GM12878 (cell line): ENCODE data around the gene CD82.

Source experiments
- CTCF ChIP-seq, 3 experiments: IDR thresholded peaks in 2 of 3; conservative IDR thresholded peaks in 1 of 3; 2 replicates each; pipeline ENCODE4 v1.5.1; 2011; ENCODE audit warnings: low read depth in 3 of 3, low read length in 3 of 3, mild to moderate bottlenecking in 3 of 3, control low read depth in 2 of 3, moderate library complexity in 2 of 3, inconsistent platforms in 1 of 3, mixed read lengths in 1 of 3; ENCODE audit not compliant: control insufficient read depth in 2 of 3, insufficient read depth in 1 of 3; ENCODE audit errors: extremely low read depth in 1 of 3
- EGR1 ChIP-seq, 2 experiments: IDR thresholded peaks; 1 replicate in 1 of 2; 2 replicates in 1 of 2; pipeline ENCODE4 v1.6.1; 2011 to 2012; ENCODE audit warnings: low read depth in 2 of 2, low read length in 2 of 2, borderline replicate concordance in 1 of 2, mild to moderate bottlenecking in 1 of 2, moderate library complexity in 1 of 2
- SP1 ChIP-seq: IDR thresholded peaks from one replicate; pipeline ENCODE4 v1.6.1; 2011; ENCODE audit warnings: low read depth, low read length

- TF ChIP-seq CTCF (IDR thresholded peaks at IDR 0.05 in 2 of 3, conservative IDR thresholded peaks at IDR 0.05 in 1 of 3; ENCODE audit: control insufficient read depth in 2 of 3, extremely low read depth in 1 of 3, insufficient read depth in 1 of 3, low read depth in 3 of 3, low read length in 3 of 3), result no peak
- no peak for TF ChIP-seq SP1
- TF ChIP-seq EGR1 (IDR thresholded peaks at IDR 0.05; ENCODE audit: borderline replicate concordance in 1 of 2, low read depth in 2 of 2, low read length in 2 of 2), result no peak
Measured at GRCh38 chr11:44607987-44608386, 42.5 kb downstream of the CD82 start.
